Body of pancreas (tissue), 4 donors: ENCODE data around the gene FGF1. TPM values are rescaled to one million over a fixed set of nuclear protein-coding genes. Genes with fewer than 3 reads are reported as not detected.
A peak's percentile ranks its signal among the peaks of the same experiment; 100 is the strongest.

Experiments used
- ATAC-seq: fragments of 150-250 bp; one replicate; pipeline ENCODE4 v1.9.1; 2016
- DNase-seq, 4 donors: peaks; one replicate each; pipeline ENCODE4 v3.0.0-alpha.2; 2019
- H3K27ac ChIP-seq, 4 donors: fragments of 200-600 bp; sonication (generic); 1 replicate in 3 of 4; 2 replicates in 1 of 4; pipeline versions ENCODE4 v1.5.1 to v1.6.1; 2016 to 2019; ENCODE audit warnings: mild to moderate bottlenecking in 1 of 4, mixed read lengths in 1 of 4, moderate library complexity in 1 of 4
- H3K27me3 ChIP-seq, 2 donors: fragments of 200-600 bp; sonication (generic); one replicate each; pipeline ENCODE4 v1.6.0; 2016; ENCODE audit warnings: mild to moderate bottlenecking in 1 of 2
- H3K36me3 ChIP-seq, 2 donors: fragments of 200-600 bp; sonication (generic); replicated peaks in 1 of 2; 2 replicates each; pipeline ENCODE4 v1.5.1; 2016; ENCODE audit warnings: low read depth in 2 of 2; ENCODE audit not compliant: insufficient read depth in 1 of 2
- H3K4me1 ChIP-seq: fragments of 200-600 bp; sonication (generic); one replicate; pipeline ENCODE4 v1.6.0; 2016
- H3K4me3 ChIP-seq, 2 donors: fragments of 200-600 bp; sonication (generic); 1 replicate in 1 of 2; 2 replicates in 1 of 2; pipeline ENCODE4 v1.5.1; 2016 to 2019
- H3K9me3 ChIP-seq, 3 donors: fragments of 200-600 bp; sonication (generic); 1 replicate in 2 of 3; 2 replicates in 1 of 3; pipeline ENCODE4 v1.5.1; 2016
- POLR2A ChIP-seq, 3 donors: fragments of 450-650 bp; IDR thresholded peaks; one replicate each; pipeline ENCODE4 v1.6.1; 2016; ENCODE audit warnings: antibody characterized with exemption in 3 of 3, mild to moderate bottlenecking in 2 of 3
- WGBS, 2 donors: methylation state at CpG; one replicate each; pipeline ENCODE4 v1.1.5; 2017; 5-methylcytosine and 5-hydroxymethylcytosine counted together
- intact Hi-C: fragments of 100-400 bp; cut with DNase I; formaldehyde crosslinking; loops from one replicate; pipeline ENCODE4 v1.15.1; 2023
- total RNA-seq, 2 donors: library from RNA; depleted of rRNA; stranded (reverse); fragments of >200 nt; gene quantifications; one replicate each; pipeline ENCODE4 v1.1.0, GENCODE V29; 2016
- TF ChIP-seq, protein P1 (sequence below), 7 experiments: fragments of 450-650 bp in 4 of 7; fragments of 200-600 bp in 3 of 7; sonication (generic) in 3 of 7; IDR thresholded peaks; one replicate each; pipeline ENCODE4 v1.5.1; 2016 to 2019; ENCODE audit warnings: antibody characterized with exemption in 7 of 7

Gene FGF1
- total RNA-seq, 2 donors from 2014 or later: 0.78 TPM; not detected in 1

DNA sequence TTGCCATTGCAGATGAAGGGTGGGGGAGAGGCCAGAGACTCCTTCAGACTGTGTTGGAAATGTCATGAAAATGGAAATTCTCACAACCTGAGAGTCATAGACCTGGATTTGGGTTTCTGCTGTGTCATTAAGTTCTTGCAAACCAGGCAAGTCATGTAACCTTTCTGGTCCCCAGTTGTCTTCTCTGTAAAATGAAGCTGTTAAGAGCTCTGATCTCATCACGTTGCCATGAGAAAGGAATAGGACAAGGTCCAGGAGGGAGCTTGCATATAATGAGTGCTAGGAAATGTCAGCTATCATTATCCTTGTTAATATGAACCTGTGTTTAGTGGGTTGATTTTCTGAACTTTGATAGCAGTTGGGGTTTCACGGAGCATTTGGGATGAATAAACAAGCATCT lies 59.1 kb downstream of the FGF1 start:
- Histone ChIP-seq H3K36me3 (no peaks in the 10 kb centered on the region), H3K27ac (no peak overlapping the region), H3K27me3 (no peaks in the 10 kb centered on the region), H3K9me3 (no peaks in the 10 kb centered on the region), H3K4me1 (no peaks in the 10 kb centered on the region), H3K4me3 (no peak overlapping the region)
- intact Hi-C loops: no loop called here
- TF ChIP-seq, protein P1, sequence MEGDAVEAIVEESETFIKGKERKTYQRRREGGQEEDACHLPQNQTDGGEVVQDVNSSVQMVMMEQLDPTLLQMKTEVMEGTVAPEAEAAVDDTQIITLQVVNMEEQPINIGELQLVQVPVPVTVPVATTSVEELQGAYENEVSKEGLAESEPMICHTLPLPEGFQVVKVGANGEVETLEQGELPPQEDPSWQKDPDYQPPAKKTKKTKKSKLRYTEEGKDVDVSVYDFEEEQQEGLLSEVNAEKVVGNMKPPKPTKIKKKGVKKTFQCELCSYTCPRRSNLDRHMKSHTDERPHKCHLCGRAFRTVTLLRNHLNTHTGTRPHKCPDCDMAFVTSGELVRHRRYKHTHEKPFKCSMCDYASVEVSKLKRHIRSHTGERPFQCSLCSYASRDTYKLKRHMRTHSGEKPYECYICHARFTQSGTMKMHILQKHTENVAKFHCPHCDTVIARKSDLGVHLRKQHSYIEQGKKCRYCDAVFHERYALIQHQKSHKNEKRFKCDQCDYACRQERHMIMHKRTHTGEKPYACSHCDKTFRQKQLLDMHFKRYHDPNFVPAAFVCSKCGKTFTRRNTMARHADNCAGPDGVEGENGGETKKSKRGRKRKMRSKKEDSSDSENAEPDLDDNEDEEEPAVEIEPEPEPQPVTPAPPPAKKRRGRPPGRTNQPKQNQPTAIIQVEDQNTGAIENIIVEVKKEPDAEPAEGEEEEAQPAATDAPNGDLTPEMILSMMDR (IDR thresholded peaks at IDR 0.05): no peak
- TF ChIP-seq POLR2A (IDR thresholded peaks at IDR 0.05): no peak
- 49 to 67% methylated on average over 2 of the region's 2 CpGs for WGBS, 2 donors
- ATAC-seq (no peak), DNase-seq (no peak)

DNA sequence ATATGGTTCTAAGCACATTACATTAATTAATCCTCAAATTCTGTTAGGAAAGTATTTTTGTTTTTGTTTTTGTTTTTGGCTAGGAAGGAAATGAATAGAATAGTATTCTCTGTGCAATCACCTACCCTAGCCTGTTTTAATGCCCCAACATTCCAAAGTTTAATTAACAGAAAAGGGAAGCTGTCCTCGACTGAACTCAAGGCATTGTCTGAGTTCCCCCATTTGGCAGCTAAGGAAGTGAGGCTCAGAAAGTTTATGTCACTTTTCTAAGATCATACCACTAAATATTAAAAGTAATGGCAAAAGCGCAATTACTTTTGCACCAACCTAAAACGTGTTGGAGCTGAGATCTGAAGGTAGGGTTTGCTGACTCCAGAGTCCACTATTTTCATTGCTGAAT lies 59.8 kb downstream of the FGF1 start:
- no peak for TF ChIP-seq POLR2A (IDR thresholded peaks at IDR 0.05)
- TF ChIP-seq, protein P1 (IDR thresholded peaks at IDR 0.05): no peak
- H3K27me3 ChIP-seq: no peaks in the 10 kb centered on the region
- intact Hi-C loops: no loop called here
- H3K4me1 ChIP-seq: no peaks in the 10 kb centered on the region
- no peaks in the 10 kb centered on the region for H3K9me3 ChIP-seq
- no peaks in the 10 kb centered on the region for H3K36me3 ChIP-seq
- DNase-seq (no peak), ATAC-seq (no peak)
- no peak overlapping the region for H3K27ac ChIP-seq
- 41 to 58% methylated on average over 3 of the region's 3 CpGs for WGBS, 2 donors
- H3K4me3 ChIP-seq: no peak overlapping the region

DNA sequence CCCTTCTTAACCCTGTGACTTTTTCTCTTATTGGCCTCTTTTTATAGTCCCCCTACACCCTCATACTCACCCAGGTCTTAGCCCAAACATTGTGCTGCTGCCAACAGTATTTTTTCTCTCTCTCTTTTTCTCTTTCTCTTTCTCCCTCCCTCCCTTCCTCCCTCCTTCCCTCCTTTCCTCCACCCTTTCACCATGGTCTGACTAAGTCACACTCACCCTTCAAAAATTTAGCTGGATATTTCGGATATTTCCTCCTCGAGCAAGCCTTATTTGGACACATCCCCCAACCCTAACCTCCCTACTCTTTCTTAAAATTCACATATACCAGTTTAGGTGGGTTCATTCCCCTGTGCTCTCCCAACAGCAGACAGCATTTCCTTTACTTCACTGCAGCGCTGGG lies 64.7 kb downstream of the FGF1 start:
- no peak for ATAC-seq
- intact Hi-C loops: no loop called here

DNA sequence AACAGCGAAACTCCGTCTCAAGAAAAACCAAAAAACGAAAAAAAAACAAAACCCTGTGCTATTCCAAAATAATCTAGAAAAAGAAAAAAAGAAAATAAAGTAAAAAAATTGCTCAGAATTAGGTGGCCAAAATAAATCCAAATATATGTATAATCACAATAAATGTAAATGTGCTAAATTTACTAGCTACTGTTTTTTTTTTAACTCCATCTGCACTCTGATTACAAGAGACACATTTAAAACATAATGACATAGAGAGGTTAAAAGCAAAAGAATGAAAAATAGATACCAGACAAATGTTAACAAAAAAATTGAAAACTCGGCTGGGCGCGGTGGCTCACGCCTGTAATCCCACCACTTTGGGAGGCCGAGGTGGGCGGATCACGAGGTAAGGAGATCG lies 66.1 kb downstream of the FGF1 start:
- Histone ChIP-seq H3K4me3 (no peak overlapping the region), H3K27ac (no peak overlapping the region), H3K4me1 (no peaks in the 10 kb centered on the region), H3K9me3 (no peaks in the 10 kb centered on the region), H3K27me3 (no peaks in the 10 kb centered on the region), H3K36me3 (no peaks in the 10 kb centered on the region)
- TF ChIP-seq, protein P1 (IDR thresholded peaks at IDR 0.05): no peak
- no peak for TF ChIP-seq POLR2A (IDR thresholded peaks at IDR 0.05)
- ATAC-seq (no peak), DNase-seq (no peak)
- WGBS, 2 donors: 79 to 81% methylated on average over 11 of the region's 11 CpGs
- intact Hi-C loops: no loop called here

More for the DNA sequence above, 64.7 kb downstream of the FGF1 start:
- Histone ChIP-seq H3K9me3 (no peaks in the 10 kb centered on the region), H3K27me3 (no peaks in the 10 kb centered on the region), H3K27ac (no peak overlapping the region), H3K4me3 (no peak overlapping the region), H3K36me3 (no peaks in the 10 kb centered on the region), H3K4me1 (no peaks in the 10 kb centered on the region)
- DNase-seq: no peak
- WGBS, 2 donors: 66 to 68% methylated on average over 3 of the region's 3 CpGs
- no peak for TF ChIP-seq POLR2A (IDR thresholded peaks at IDR 0.05)
- TF ChIP-seq, protein P1 (IDR thresholded peaks at IDR 0.05): no peak

DNA sequence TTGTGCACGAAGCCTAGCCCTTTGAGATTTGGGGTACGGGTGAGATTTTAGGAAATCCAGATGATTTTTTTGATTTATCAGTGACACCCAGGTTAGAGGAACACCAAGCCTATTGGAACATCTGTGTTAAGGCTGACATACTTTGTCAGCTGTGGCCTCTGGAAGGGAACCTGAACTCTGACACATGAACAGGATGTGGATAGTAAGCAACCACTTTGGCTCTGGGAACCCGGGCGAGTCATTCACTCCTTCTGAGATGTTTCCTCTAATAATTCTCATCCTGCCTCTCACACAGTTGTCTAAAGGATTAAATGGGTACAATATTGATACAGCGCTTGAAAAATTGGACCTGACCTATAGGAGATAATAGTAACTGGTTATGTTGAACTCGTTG lies 67.8 kb downstream of the FGF1 start:
- intact Hi-C loops: no loop called here
- TF ChIP-seq POLR2A (IDR thresholded peaks at IDR 0.05): no peak
- Histone ChIP-seq H3K4me3 (no peak overlapping the region), H3K27me3 (no peaks in the 10 kb centered on the region), H3K9me3 (no peaks in the 10 kb centered on the region), H3K4me1 (no peaks in the 10 kb centered on the region), H3K27ac (no peak overlapping the region), H3K36me3 (no peaks in the 10 kb centered on the region)
- no peak for ATAC-seq
- DNase-seq: peak in 1 of 4 donors; percentile 13
- WGBS, 2 donors: 61 to 65% methylated on average over 6 of the region's 6 CpGs
